A204.1 (cell line): Measurements from ENCODE around the gene TMEM207.

ENCODE experiments used
- FAIRE-seq: peaks from 2 replicates; lab custom pipeline; 2012; peaks lifted over from hg19 to GRCh38; lab: Jason Lieb, UNC

The TMEM207 gene

GRCh38 chr3:190384309-190384756 is 65.4 kb downstream of the TMEM207 start:
- FAIRE-seq: no peak

DNA sequence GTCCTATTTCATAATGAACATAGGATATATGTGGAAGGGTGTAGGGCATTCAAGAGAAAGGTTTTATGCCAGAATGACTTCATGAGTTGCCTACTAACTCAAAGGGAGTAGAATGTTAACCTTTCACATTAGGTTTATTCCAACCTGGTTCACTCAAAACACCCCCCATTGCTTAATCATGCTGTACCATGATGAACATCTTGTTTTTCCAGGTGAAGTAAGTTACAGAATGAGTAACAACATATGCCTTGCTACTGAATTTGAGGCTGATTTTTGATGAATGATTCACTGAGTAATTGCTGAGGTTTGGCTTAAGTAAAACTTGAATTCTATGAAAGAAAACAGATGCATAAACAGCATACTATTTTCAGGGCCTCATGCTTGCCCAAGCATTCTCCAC is 67.6 kb downstream of the TMEM207 start:
- no peak for FAIRE-seq

DNA sequence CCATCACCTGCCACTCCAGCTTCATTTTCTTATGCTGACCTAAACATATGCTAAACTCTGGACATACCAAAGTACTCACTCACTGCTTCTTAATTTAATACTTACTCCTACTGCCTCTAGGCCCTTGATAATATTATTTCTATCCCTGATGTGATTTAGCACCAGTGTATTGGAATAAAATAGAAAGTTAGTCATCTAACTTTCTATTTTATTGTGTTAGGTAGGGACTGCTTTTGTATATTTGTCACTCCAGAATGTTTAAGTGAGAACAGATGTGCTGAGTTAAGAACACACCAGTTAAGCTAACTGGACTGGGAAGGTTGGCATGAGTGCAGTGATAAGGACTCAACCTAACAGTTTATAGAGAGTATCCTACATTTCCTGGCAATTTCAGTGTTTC is 68.3 kb downstream of the TMEM207 start:
- no peak for FAIRE-seq

GRCh38 chr3:190380184-190380583 is 69.5 kb downstream of the TMEM207 start:
- no peak for FAIRE-seq
